ENCODE data around the gene PAX8. TPM values are rescaled to one million over a fixed set of nuclear protein-coding genes. Genes with fewer than 3 reads are reported as not detected.

PAX8 gene
- total and polyA plus RNA-seq, 2 of the 13 experiments (the other 11 are each of a cell fraction or from before 2014, with no cell fraction given), result 1.5 to 8.8 TPM

GRCh38 chr2:113219092-113219441 lies 59.7 kb downstream of the PAX8 start (continued):
- TF ChIP-seq ZNF883 (CRISPR knock-in tag; IDR thresholded peaks at IDR 0.05; ENCODE audit: not compliant biosample characterization) (no peak), PPARG (CRISPR knock-in tag; conservative IDR thresholded peaks at IDR 0.05) (no peak), ZSCAN25 (CRISPR knock-in tag; IDR thresholded peaks at IDR 0.05) (no peak), ARID2 (CRISPR knock-in tag; IDR thresholded peaks at IDR 0.05; ENCODE audit: borderline replicate concordance) (peak; percentile 58; the same call in 1 of the 2 replicates), NFYC (CRISPR knock-in tag; IDR thresholded peaks at IDR 0.05) (no peak), ZNF746 (CRISPR knock-in tag; IDR thresholded peaks at IDR 0.05) (0 out of 2 replicates have a peak, but pooled peaks have one; percentile 54), CREB1 (IDR thresholded peaks at IDR 0.05) (no peak), CREB1 (CRISPR knock-in tag; IDR thresholded peaks at IDR 0.05) (0 out of 2 replicates have a peak, but pooled peaks have one; percentile 3), PRDM10 (CRISPR knock-in tag; IDR thresholded peaks at IDR 0.05; ENCODE audit: low read depth) (no peak), ZFYVE20 (CRISPR knock-in tag; IDR thresholded peaks at IDR 0.05; ENCODE audit: borderline replicate concordance, low read depth) (no peak), ZNF460 (CRISPR knock-in tag; IDR thresholded peaks at IDR 0.05; ENCODE audit: borderline replicate concordance) (no peak), ZNF138 (CRISPR knock-in tag; IDR thresholded peaks at IDR 0.05; ENCODE audit: low read depth) (no peak), ZNF276 (CRISPR knock-in tag; IDR thresholded peaks at IDR 0.05; ENCODE audit: low read depth) (no peak), RFX5 (IDR thresholded peaks at IDR 0.05; ENCODE audit: low read depth, low read length) (no peak), ZBTB34 (CRISPR knock-in tag; IDR thresholded peaks at IDR 0.05) (no peak), ZNF282 (IDR thresholded peaks at IDR 0.05; ENCODE audit: partially characterized antibody) (no peak), SP140L (CRISPR knock-in tag; IDR thresholded peaks at IDR 0.05; ENCODE audit: borderline replicate concordance) (no peak), POLR2A (IDR thresholded peaks at IDR 0.05; ENCODE audit: insufficient read depth in 1 of 2, low read depth in 2 of 2, low read length in 2 of 2) (0 out of 4 replicates have a peak, but pooled peaks of 1 of the 2 experiments have one; percentile 18), ZMYM3 (CRISPR knock-in tag; IDR thresholded peaks at IDR 0.05) (no peak)
- TF ChIP-seq, protein P1, sequence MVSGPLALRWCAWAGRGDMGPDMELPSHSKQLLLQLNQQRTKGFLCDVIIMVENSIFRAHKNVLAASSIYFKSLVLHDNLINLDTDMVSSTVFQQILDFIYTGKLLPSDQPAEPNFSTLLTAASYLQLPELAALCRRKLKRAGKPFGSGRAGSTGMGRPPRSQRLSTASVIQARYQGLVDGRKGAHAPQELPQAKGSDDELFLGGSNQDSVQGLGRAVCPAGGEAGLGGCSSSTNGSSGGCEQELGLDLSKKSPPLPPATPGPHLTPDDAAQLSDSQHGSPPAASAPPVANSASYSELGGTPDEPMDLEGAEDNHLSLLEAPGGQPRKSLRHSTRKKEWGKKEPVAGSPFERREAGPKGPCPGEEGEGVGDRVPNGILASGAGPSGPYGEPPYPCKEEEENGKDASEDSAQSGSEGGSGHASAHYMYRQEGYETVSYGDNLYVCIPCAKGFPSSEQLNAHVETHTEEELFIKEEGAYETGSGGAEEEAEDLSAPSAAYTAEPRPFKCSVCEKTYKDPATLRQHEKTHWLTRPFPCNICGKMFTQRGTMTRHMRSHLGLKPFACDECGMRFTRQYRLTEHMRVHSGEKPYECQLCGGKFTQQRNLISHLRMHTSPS (CRISPR knock-in tag; IDR thresholded peaks at IDR 0.05; ENCODE audit: low read depth), result no peak
- TF ChIP-seq, protein P2, sequence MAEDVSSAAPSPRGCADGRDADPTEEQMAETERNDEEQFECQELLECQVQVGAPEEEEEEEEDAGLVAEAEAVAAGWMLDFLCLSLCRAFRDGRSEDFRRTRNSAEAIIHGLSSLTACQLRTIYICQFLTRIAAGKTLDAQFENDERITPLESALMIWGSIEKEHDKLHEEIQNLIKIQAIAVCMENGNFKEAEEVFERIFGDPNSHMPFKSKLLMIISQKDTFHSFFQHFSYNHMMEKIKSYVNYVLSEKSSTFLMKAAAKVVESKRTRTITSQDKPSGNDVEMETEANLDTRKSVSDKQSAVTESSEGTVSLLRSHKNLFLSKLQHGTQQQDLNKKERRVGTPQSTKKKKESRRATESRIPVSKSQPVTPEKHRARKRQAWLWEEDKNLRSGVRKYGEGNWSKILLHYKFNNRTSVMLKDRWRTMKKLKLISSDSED (CRISPR knock-in tag; IDR thresholded peaks at IDR 0.05), result no peak
